ENCODE measurements around the gene CIB4.

Gene CIB4

DNA sequence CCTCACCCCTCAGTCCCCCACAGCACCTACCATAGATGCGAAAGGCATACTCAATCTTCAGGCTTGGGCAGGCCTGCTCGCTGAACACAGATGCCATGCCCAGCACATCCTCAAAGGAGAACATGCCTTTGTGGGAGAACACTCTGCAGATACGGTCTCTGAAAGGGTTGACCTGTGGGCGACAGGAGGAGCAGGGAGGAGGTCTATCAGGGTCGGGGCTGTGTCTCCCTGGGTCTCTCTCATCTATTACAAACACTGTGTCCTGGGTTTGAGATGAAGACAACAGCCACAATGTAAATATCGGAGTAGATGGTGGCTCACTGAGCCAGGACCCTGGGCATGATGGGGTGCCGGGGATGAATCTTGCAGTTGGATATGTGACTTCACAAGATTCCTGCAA is 46.0 kb downstream of the CIB4 start:
- TF ChIP-seq, protein P1, sequence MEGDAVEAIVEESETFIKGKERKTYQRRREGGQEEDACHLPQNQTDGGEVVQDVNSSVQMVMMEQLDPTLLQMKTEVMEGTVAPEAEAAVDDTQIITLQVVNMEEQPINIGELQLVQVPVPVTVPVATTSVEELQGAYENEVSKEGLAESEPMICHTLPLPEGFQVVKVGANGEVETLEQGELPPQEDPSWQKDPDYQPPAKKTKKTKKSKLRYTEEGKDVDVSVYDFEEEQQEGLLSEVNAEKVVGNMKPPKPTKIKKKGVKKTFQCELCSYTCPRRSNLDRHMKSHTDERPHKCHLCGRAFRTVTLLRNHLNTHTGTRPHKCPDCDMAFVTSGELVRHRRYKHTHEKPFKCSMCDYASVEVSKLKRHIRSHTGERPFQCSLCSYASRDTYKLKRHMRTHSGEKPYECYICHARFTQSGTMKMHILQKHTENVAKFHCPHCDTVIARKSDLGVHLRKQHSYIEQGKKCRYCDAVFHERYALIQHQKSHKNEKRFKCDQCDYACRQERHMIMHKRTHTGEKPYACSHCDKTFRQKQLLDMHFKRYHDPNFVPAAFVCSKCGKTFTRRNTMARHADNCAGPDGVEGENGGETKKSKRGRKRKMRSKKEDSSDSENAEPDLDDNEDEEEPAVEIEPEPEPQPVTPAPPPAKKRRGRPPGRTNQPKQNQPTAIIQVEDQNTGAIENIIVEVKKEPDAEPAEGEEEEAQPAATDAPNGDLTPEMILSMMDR (IDR thresholded peaks at IDR 0.05), result no peak

DNA sequence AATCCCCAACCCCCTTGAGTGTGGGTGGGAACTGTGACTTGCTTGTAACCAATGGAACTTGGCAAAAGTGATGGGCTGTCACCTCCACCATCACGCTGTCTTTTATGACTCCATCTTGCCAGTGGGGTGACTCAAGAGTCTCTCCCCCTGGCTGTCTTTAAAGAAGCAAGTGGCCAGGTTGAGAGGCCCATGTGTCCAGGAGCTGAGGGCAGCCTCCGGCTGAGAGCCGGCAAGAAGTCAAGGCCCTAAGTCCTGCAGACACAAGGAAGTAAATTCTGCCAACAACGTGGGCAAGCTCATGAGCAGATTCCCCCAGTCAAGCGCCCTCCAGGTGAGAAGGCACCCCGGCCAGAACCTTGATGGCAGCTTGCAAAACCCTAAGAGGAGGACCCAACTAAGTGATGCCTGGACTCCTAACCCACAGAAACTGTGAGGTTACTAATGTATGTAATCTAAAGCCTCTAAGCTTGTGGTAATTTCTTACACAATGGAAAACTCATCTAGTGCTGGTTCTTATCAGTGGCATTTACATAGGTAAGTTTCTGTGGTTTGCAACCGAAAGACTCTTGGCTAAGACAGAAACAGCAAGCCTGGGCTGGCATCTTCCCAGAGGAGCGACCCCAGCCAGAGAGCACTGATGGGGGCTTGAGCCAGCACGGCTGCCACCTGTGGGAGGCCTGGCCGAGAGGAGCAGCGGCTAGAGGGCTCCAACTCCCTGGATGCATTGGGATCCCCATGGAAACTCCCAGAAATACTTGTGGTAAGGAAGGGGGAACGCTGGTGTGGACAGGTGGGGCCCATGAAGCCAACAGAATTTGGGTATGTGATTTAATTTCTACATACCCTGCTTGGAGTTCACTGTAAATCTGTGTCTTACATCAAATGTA is 49.3 kb downstream of the CIB4 start:
- TF ChIP-seq, protein P1 (IDR thresholded peaks at IDR 0.05), result no peak

DNA sequence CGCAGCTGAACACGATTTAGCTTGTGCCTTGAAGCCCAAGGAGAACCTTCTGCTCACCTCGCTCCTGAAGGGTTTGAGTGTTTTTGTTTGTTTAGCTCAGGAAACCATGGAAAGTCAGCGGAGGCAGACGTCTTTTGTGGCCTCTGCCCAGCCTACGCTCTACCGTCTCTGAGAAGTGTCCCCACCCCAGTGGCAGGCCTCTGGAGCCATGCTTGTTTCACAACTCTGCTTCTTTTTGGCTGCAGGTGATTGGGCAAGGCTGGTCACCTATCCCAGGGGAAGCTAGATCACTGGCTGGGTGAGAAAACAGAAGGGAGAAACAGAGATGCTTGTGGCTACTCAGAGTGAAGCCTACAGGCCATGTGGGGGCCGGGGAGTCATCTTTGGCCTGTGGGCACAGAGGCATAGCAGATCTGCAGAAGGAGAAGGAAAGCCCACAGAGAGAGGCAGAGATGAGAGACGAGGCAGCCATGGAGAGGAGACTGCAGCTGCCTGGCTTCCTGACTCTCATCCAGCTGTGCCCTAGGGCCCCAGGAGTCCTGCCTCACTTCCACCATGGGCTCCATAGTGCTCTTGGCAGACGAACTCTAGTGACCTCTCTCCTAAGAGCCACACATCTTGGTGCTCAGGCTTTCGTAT is 50.1 kb downstream of the CIB4 start:
- TF ChIP-seq, protein P1 (IDR thresholded peaks at IDR 0.05), result no peak

- TF ChIP-seq, protein P1 (IDR thresholded peaks at IDR 0.05), result no peak
Observed at GRCh38 chr2:26590508-26590907, 50.7 kb downstream of the CIB4 start.

DNA sequence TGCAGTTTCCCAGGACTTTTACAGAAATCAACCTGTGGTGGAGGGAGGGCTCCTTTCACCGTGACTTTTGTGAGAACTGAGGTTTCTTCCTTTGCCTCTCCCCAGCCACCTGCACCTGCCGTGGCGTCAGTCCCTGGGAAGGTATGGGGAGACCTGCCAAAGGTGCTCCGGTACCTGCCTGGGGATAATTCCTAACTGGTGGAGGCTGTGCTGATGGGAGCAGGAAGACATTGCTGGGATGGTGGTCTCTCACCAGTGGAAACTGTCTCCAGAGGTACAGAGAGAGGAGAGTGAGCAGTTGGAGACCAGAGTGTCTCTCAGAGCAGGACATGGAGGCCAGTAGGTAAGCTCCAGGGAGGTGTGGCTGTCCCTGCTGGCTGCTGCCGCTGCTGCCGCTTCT is 52.6 kb downstream of the CIB4 start:
- TF ChIP-seq, protein P1 (IDR thresholded peaks at IDR 0.05), result no peak

- TF ChIP-seq, protein P1 (IDR thresholded peaks at IDR 0.05), result no peak
Observed at GRCh38 chr2:26587994-26588393, 53.2 kb downstream of the CIB4 start.

DNA sequence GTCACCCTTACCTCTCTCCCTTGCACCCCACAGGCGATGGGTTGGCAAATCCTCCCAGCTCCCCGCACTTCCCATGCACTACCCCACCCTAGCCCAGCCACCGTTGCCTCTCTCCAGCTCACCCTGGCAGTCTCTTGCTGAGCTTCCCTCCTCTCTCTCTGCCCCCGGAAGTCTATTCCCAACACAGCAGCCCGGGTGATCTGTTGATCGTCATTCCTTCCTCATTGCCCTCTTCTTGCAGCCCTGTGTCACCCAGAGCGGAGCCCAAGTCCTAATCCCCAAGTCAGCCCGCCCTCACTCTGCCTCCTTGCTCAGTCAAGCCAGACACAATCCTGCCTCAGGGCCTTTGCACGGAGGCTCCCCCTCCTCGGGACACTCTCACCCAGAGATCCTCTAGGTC is 55.2 kb downstream of the CIB4 start:
- TF ChIP-seq, protein P1 (IDR thresholded peaks at IDR 0.05), result no peak
